Mesendoderm (in vitro differentiated cells): ENCODE measurements around the gene MAST4.
"Not testable (repeated sequence)": the region's sequence is repeated elsewhere in the genome, so short reads cannot be mapped to it uniquely, and the experiment has no call there.

Experiments
- DNase-seq: peaks from one replicate; pipeline ENCODE4 v3.0.0; 2013
- H2AK5ac ChIP-seq: 2 replicates; pipeline ENCODE4 v1.6.1; 2013; ENCODE audit warnings: low read length, inconsistent platforms
- H2BK120ac ChIP-seq: 2 replicates; pipeline ENCODE4 v1.6.1; 2013; ENCODE audit warnings: low read depth, mild to moderate bottlenecking, low read length, moderate library complexity, mixed read lengths
- H2BK15ac ChIP-seq: replicated peaks from 2 replicates; pipeline ENCODE4 v1.6.1; 2013; ENCODE audit warnings: low read depth, mild to moderate bottlenecking, moderate library complexity
- H2BK5ac ChIP-seq: 2 replicates; pipeline ENCODE4 v1.6.1; 2013; ENCODE audit warnings: low read length, inconsistent platforms
- H3K18ac ChIP-seq: 2 replicates; pipeline ENCODE4 v1.6.1; 2013; ENCODE audit warnings: mild to moderate bottlenecking, low read length, mixed read lengths
- H3K23ac ChIP-seq: one replicate; pipeline ENCODE4 v1.6.1; 2013; ENCODE audit warnings: low read length
- H3K27ac ChIP-seq: 2 replicates; pipeline ENCODE4 v1.5.1; 2013; ENCODE audit warnings: low read depth, mild to moderate bottlenecking, inconsistent platforms, low read length, moderate library complexity
- H3K27me3 ChIP-seq: 2 replicates; pipeline ENCODE4 v1.6.1; 2013; ENCODE audit warnings: low read length, control low read depth, mild to moderate bottlenecking, inconsistent platforms; ENCODE audit not compliant: insufficient read depth, poor library complexity
- H3K36me3 ChIP-seq: 2 replicates; pipeline ENCODE4 v1.6.1; 2013; ENCODE audit warnings: low read length, inconsistent platforms; ENCODE audit not compliant: control insufficient read depth, insufficient read depth
- H3K4ac ChIP-seq: one replicate; pipeline ENCODE4 v1.6.1; 2013; ENCODE audit warnings: low read depth, mild to moderate bottlenecking, low read length, moderate library complexity
- H3K4me1 ChIP-seq: 2 replicates; pipeline ENCODE4 v1.6.1; 2013; ENCODE audit warnings: low read depth, low read length, inconsistent platforms; ENCODE audit not compliant: control insufficient read depth
- H3K4me2 ChIP-seq: 2 replicates; pipeline ENCODE4 v1.6.1; 2013; ENCODE audit warnings: low read length
- H3K4me3 ChIP-seq: 2 replicates; pipeline ENCODE4 v1.5.1; 2013; ENCODE audit warnings: mild to moderate bottlenecking, low read length
- H3K56ac ChIP-seq: one replicate; pipeline ENCODE4 v1.6.1; 2013; ENCODE audit warnings: low read length
- H3K79me1 ChIP-seq: 2 replicates; pipeline ENCODE4 v1.6.1; 2013; ENCODE audit warnings: low read length, inconsistent platforms
- H3K79me2 ChIP-seq: 2 replicates; pipeline ENCODE4 v1.6.1; 2013; ENCODE audit warnings: mild to moderate bottlenecking, low read length; ENCODE audit not compliant: control insufficient read depth, insufficient read depth
- H3K9ac ChIP-seq: 2 replicates; pipeline ENCODE4 v1.6.1; 2013; ENCODE audit warnings: low read length, inconsistent platforms
- H4K5ac ChIP-seq: one replicate; pipeline ENCODE4 v1.6.1; 2013; ENCODE audit warnings: low read length
- H4K8ac ChIP-seq: one replicate; pipeline ENCODE4 v1.6.1; 2013; ENCODE audit warnings: low read depth, mild to moderate bottlenecking, control low read depth, low read length, moderate library complexity
- WGBS: extraction: QIAGEN DNeasy Blood & Tissue Kit; methylation state at CpG from one replicate; pipeline ENCODE4 v1.1.7; 2013; ENCODE audit warnings: low lambda C conversion rate, missing lambda C conversion rate; ENCODE audit not compliant: insufficient coverage; ENCODE audit errors: extremely low coverage; 5-methylcytosine and 5-hydroxymethylcytosine counted together

The MAST4 gene

GRCh38 chr5:67118050-67118620, 521.9 kb downstream of the MAST4 start:
- Histone ChIP-seq H3K79me2 (no peaks in the 10 kb centered on the region), H3K4ac (no peak overlapping the region), H3K56ac (no peak overlapping the region), H2AK5ac (no peak overlapping the region), H3K27me3 (no peaks in the 10 kb centered on the region), H3K4me1 (no peaks in the 10 kb centered on the region), H4K8ac (no peak overlapping the region), H3K18ac (no peak overlapping the region), H4K5ac (no peak overlapping the region), H2BK120ac (no peak overlapping the region), H2BK5ac (no peak overlapping the region), H3K79me1 (no peaks in the 10 kb centered on the region), H3K23ac (no peak overlapping the region), H3K36me3 (no peaks in the 10 kb centered on the region), H3K9ac (no peak overlapping the region), H2BK15ac (no peak overlapping the region), H3K4me2 (no peak overlapping the region), H3K27ac (no peak overlapping the region), H3K4me3 (no peak overlapping the region)
- DNase-seq = peak; percentile 42
- no CpG with 5 or more reads among the region's 4 CpGs for WGBS

GRCh38 chr5:67119010-67119409, 522.8 kb downstream of the MAST4 start:
- H3K27ac ChIP-seq = no peak overlapping the region
- no CpG with 5 or more reads among the region's 1 CpG for WGBS

GRCh38 chr5:67120032-67120431, 523.8 kb downstream of the MAST4 start:
- Histone ChIP-seq H3K36me3 (no peaks in the 10 kb centered on the region), H3K27me3 (no peaks in the 10 kb centered on the region), H3K4me3 (no peak overlapping the region), H2BK120ac (no peak overlapping the region), H2BK15ac (no peak overlapping the region), H3K4me1 (no peaks in the 10 kb centered on the region), H3K9ac (no peak overlapping the region), H4K5ac (no peak overlapping the region), H4K8ac (no peak overlapping the region), H3K79me1 (no peaks in the 10 kb centered on the region), H3K27ac (no peak overlapping the region), H3K56ac (no peak overlapping the region), H2AK5ac (no peak overlapping the region), H3K4ac (no peak overlapping the region), H3K4me2 (no peak overlapping the region), H2BK5ac (no peak overlapping the region), H3K79me2 (no peaks in the 10 kb centered on the region), H3K18ac (no peak overlapping the region), H3K23ac (no peak overlapping the region)
- no peak for DNase-seq

More at GRCh38 chr5:67119010-67119409, 522.8 kb downstream of the MAST4 start:
- no peak overlapping the region for H2BK5ac ChIP-seq
- no peak overlapping the region for H3K9ac ChIP-seq
- H3K27me3 ChIP-seq = no peaks in the 10 kb centered on the region
- no peak overlapping the region for H3K18ac ChIP-seq
- no peak overlapping the region for H4K8ac ChIP-seq
- H3K56ac ChIP-seq = no peak overlapping the region
- no peak for DNase-seq
- no peak overlapping the region for H2BK120ac ChIP-seq
- no peak overlapping the region for H3K4me2 ChIP-seq
- no peaks in the 10 kb centered on the region for H3K4me1 ChIP-seq
- H2BK15ac ChIP-seq = no peak overlapping the region
- no peak overlapping the region for H2AK5ac ChIP-seq
- H3K79me1 ChIP-seq = no peaks in the 10 kb centered on the region
- H4K5ac ChIP-seq = no peak overlapping the region
- H3K4me3 ChIP-seq = no peak overlapping the region
- H3K4ac ChIP-seq = no peak overlapping the region
- H3K36me3 ChIP-seq = no peaks in the 10 kb centered on the region
- no peak overlapping the region for H3K23ac ChIP-seq
- no peaks in the 10 kb centered on the region for H3K79me2 ChIP-seq

- Histone ChIP-seq H2BK120ac (no peak overlapping the region), H3K18ac (no peak overlapping the region), H3K27ac (no peak overlapping the region)
Measured at GRCh38 chr5:67123819-67124218, 527.6 kb downstream of the MAST4 start.

GRCh38 chr5:67124556-67124955, 528.4 kb downstream of the MAST4 start:
- no peak overlapping the region for H4K8ac ChIP-seq
- no peak overlapping the region for H3K4me3 ChIP-seq
- no peak overlapping the region for H3K27ac ChIP-seq
- H3K23ac ChIP-seq = no peak overlapping the region
- H2BK120ac ChIP-seq = no peak overlapping the region
- no peak overlapping the region for H3K4me2 ChIP-seq
- H4K5ac ChIP-seq = no peak overlapping the region
- no peak overlapping the region for H3K4ac ChIP-seq
- no peak for DNase-seq
- H2BK5ac ChIP-seq = no peak overlapping the region
- H3K27me3 ChIP-seq = no peaks in the 10 kb centered on the region
- H3K18ac ChIP-seq = no peak overlapping the region
- no peak overlapping the region for H3K56ac ChIP-seq
- no peaks in the 10 kb centered on the region for H3K4me1 ChIP-seq
- H3K79me2 ChIP-seq = no peaks in the 10 kb centered on the region
- WGBS = no CpG with 5 or more reads among the region's 4 CpGs
- H3K9ac ChIP-seq = no peak overlapping the region
- no peaks in the 10 kb centered on the region for H3K36me3 ChIP-seq
- H2AK5ac ChIP-seq = no peak overlapping the region
- no peak overlapping the region for H2BK15ac ChIP-seq
- H3K79me1 ChIP-seq = no peaks in the 10 kb centered on the region

More at GRCh38 chr5:67123819-67124218, 527.6 kb downstream of the MAST4 start:
- H3K27me3 ChIP-seq = no peaks in the 10 kb centered on the region
- no peak overlapping the region for H3K4me2 ChIP-seq
- no peaks in the 10 kb centered on the region for H3K36me3 ChIP-seq
- no peak overlapping the region for H3K23ac ChIP-seq
- no peaks in the 10 kb centered on the region for H3K4me1 ChIP-seq
- no peak overlapping the region for H3K4ac ChIP-seq
- no peak overlapping the region for H4K5ac ChIP-seq
- H3K56ac ChIP-seq = no peak overlapping the region
- no peak overlapping the region for H2BK5ac ChIP-seq
- no peak overlapping the region for H3K4me3 ChIP-seq
- no peak overlapping the region for H2BK15ac ChIP-seq
- no peak overlapping the region for H4K8ac ChIP-seq
- no peaks in the 10 kb centered on the region for H3K79me1 ChIP-seq
- no peak for DNase-seq
- no peak overlapping the region for H2AK5ac ChIP-seq
- no peak overlapping the region for H3K9ac ChIP-seq
- no CpG with 5 or more reads among the region's 7 CpGs for WGBS
- no peaks in the 10 kb centered on the region for H3K79me2 ChIP-seq

- not testable (repeated sequence) for H3K4ac ChIP-seq, H3K56ac ChIP-seq, H2BK15ac ChIP-seq, H2BK120ac ChIP-seq, H3K9ac ChIP-seq, H3K4me3 ChIP-seq, H4K5ac ChIP-seq, H2AK5ac ChIP-seq, H3K79me1 ChIP-seq, H4K8ac ChIP-seq, H3K27me3 ChIP-seq, H3K27ac ChIP-seq, H3K4me2 ChIP-seq, H3K36me3 ChIP-seq, H2BK5ac ChIP-seq, H3K4me1 ChIP-seq, DNase-seq, H3K23ac ChIP-seq, H3K79me2 ChIP-seq, H3K18ac ChIP-seq
- no CpG with 5 or more reads among the region's 5 CpGs for WGBS
Measured at GRCh38 chr5:67127347-67127895, 531.2 kb downstream of the MAST4 start.
